Central memory CD8-positive, alpha-beta T cell (primary cell): ENCODE results near the gene ARL5B.
A peak's percentile ranks its signal among the peaks of the same experiment; 100 is the strongest.
"Not testable (repeated sequence)": the region's sequence is repeated elsewhere in the genome, so short reads cannot be mapped to it uniquely, and the experiment has no call there.

Source experiments
- ATAC-seq: fragments of 150-1000 bp; cut with Tn5 transposase; replicated peaks from 2 replicates; pipeline ENCODE4 v1.10.0; 2022; ENCODE audit warnings: mild to moderate bottlenecking, moderate FRiP score, moderate number of reproducible peaks; ENCODE audit not compliant: poor library complexity, severe bottlenecking; ENCODE audit errors: extremely low read depth
- DNase-seq, 2 donors: peaks; one replicate each; pipeline ENCODE4 v3.0.0; 2021; ENCODE audit warnings: low spot score in 2 of 2
- H3K27ac Mint-ChIP-seq: one replicate; pipeline ENCODE4 v1.8.0; 2022; ENCODE audit warnings: low read depth, mild to moderate bottlenecking, moderate library complexity, mixed read lengths
- H3K27me3 Mint-ChIP-seq: one replicate; pipeline ENCODE4 v1.8.0; 2022; ENCODE audit warnings: mixed read lengths
- H3K36me3 Mint-ChIP-seq: one replicate; pipeline ENCODE4 v1.8.0; 2022; ENCODE audit warnings: mild to moderate bottlenecking, moderate library complexity, mixed read lengths; ENCODE audit not compliant: insufficient read depth
- H3K4me1 Mint-ChIP-seq: one replicate; pipeline ENCODE4 v1.8.0; 2022; ENCODE audit warnings: mixed read lengths
- H3K4me3 Mint-ChIP-seq: one replicate; pipeline ENCODE4 v1.8.0; 2022; ENCODE audit warnings: mild to moderate bottlenecking, moderate library complexity, mixed read lengths
- H3K9me3 Mint-ChIP-seq: one replicate; pipeline ENCODE4 v1.8.0; 2022; ENCODE audit warnings: mixed read lengths

The ARL5B gene

GRCh38 chr10:18659125-18659818 lies at the start of gene ARL5B:
ARL5B (plus strand) TSS chr10:18659431; CDS start chr10:18659638, 207 bp downstream.
- peak within 1 kb of the TSS; percentile 92 for H3K4me3 Mint-ChIP-seq
- DNase-seq (peak; percentile 85 to 89), ATAC-seq (peak; percentile 96)
- peaks cover 41% of the 10 kb centered on the region for H3K4me1 Mint-ChIP-seq
- peaks cover 14% of the 10 kb centered on the region for H3K36me3 Mint-ChIP-seq
- H3K27me3 Mint-ChIP-seq = no peaks in the 10 kb centered on the region
- no peaks in the 10 kb centered on the region for H3K9me3 Mint-ChIP-seq
- peak within 1 kb of the TSS; percentile 95 for H3K27ac Mint-ChIP-seq

- no peak overlapping the region for H3K27ac Mint-ChIP-seq
- peaks cover 20% of the 10 kb centered on the region for H3K36me3 Mint-ChIP-seq
- no peak overlapping the region for H3K4me3 Mint-ChIP-seq
- H3K27me3 Mint-ChIP-seq = no peaks in the 10 kb centered on the region
- H3K9me3 Mint-ChIP-seq = no peaks in the 10 kb centered on the region
- no peaks in the 10 kb centered on the region for H3K4me1 Mint-ChIP-seq
- DNase-seq (no peak), ATAC-seq (no peak)
Observed at GRCh38 chr10:18610517-18610916, 48.7 kb upstream of the ARL5B start.

- H3K36me3 Mint-ChIP-seq = peaks cover 20% of the 10 kb centered on the region
- no peaks in the 10 kb centered on the region for H3K9me3 Mint-ChIP-seq
- ATAC-seq = no peak
Observed at GRCh38 chr10:18611168-18611567, 48.1 kb upstream of the ARL5B start.

GRCh38 chr10:18615618-18616017 lies 43.6 kb upstream of the ARL5B start:
- no peaks in the 10 kb centered on the region for H3K27me3 Mint-ChIP-seq
- no peaks in the 10 kb centered on the region for H3K4me1 Mint-ChIP-seq
- peaks cover 15% of the 10 kb centered on the region for H3K36me3 Mint-ChIP-seq
- ATAC-seq = no peak
- no peak overlapping the region for H3K27ac Mint-ChIP-seq
- DNase-seq = no peak
- no peak overlapping the region for H3K4me3 Mint-ChIP-seq
- no peaks in the 10 kb centered on the region for H3K9me3 Mint-ChIP-seq

More at GRCh38 chr10:18611168-18611567, 48.1 kb upstream of the ARL5B start:
- no peak for DNase-seq
- Mint-ChIP-seq H3K27ac (no peak overlapping the region), H3K4me3 (no peak overlapping the region), H3K27me3 (no peaks in the 10 kb centered on the region), H3K4me1 (no peaks in the 10 kb centered on the region)

GRCh38 chr10:18616337-18616736 lies 42.9 kb upstream of the ARL5B start:
- H3K27me3 Mint-ChIP-seq = no peaks in the 10 kb centered on the region

GRCh38 chr10:18619016-18619415 lies 40.2 kb upstream of the ARL5B start:
- H3K9me3 Mint-ChIP-seq = no peaks in the 10 kb centered on the region
- no peak overlapping the region for H3K27ac Mint-ChIP-seq
- DNase-seq (no peak), ATAC-seq (no peak)
- H3K36me3 Mint-ChIP-seq = peaks cover 12% of the 10 kb centered on the region
- no peaks in the 10 kb centered on the region for H3K27me3 Mint-ChIP-seq
- H3K4me1 Mint-ChIP-seq = no peaks in the 10 kb centered on the region
- no peak overlapping the region for H3K4me3 Mint-ChIP-seq

More at GRCh38 chr10:18616337-18616736, 42.9 kb upstream of the ARL5B start:
- H3K36me3 Mint-ChIP-seq = peaks cover 16% of the 10 kb centered on the region
- ATAC-seq = no peak
- no peaks in the 10 kb centered on the region for H3K4me1 Mint-ChIP-seq
- H3K9me3 Mint-ChIP-seq = no peaks in the 10 kb centered on the region
- H3K27ac Mint-ChIP-seq = no peak overlapping the region
- no peak for DNase-seq
- H3K4me3 Mint-ChIP-seq = no peak overlapping the region

GRCh38 chr10:18620856-18621255 lies 38.4 kb upstream of the ARL5B start:
- Mint-ChIP-seq H3K36me3 (peaks cover 11% of the 10 kb centered on the region), H3K4me3 (no peak overlapping the region), H3K27ac (no peak overlapping the region), H3K4me1 (no peaks in the 10 kb centered on the region), H3K27me3 (no peaks in the 10 kb centered on the region), H3K9me3 (no peaks in the 10 kb centered on the region)
- no peak for DNase-seq
- no peak for ATAC-seq

- H3K4me3 Mint-ChIP-seq, H3K27me3 Mint-ChIP-seq, DNase-seq, H3K9me3 Mint-ChIP-seq, ATAC-seq: not testable (repeated sequence)
- Mint-ChIP-seq H3K36me3 (peaks cover 10% of the 10 kb centered on the region), H3K4me1 (peaks cover 15% of the 10 kb centered on the region), H3K27ac (peak overlapping the region; percentile 82)
Observed at GRCh38 chr10:18623671-18624070, 35.6 kb upstream of the ARL5B start.

GRCh38 chr10:18625886-18626285 lies 33.3 kb upstream of the ARL5B start:
- no peak for DNase-seq
- Mint-ChIP-seq H3K9me3 (no peaks in the 10 kb centered on the region), H3K27me3 (no peaks in the 10 kb centered on the region), H3K36me3 (peaks cover 8% of the 10 kb centered on the region), H3K4me1 (peaks cover 16% of the 10 kb centered on the region), H3K27ac (no peak overlapping the region), H3K4me3 (peak overlapping the region; percentile 17)
- no peak for ATAC-seq

GRCh38 chr10:18627452-18628018 lies 31.7 kb upstream of the ARL5B start:
- H3K9me3 Mint-ChIP-seq, H3K36me3 Mint-ChIP-seq, H3K27me3 Mint-ChIP-seq, ATAC-seq: not testable (repeated sequence)
- peak overlapping the region; percentile 91 for H3K27ac Mint-ChIP-seq
- H3K4me1 Mint-ChIP-seq = peaks cover 16% of the 10 kb centered on the region
- H3K4me3 Mint-ChIP-seq = peak overlapping the region; percentile 76
- peak; percentile 35 to 41 for DNase-seq

GRCh38 chr10:18632500-18632899 lies 26.7 kb upstream of the ARL5B start:
- H3K27me3 Mint-ChIP-seq, H3K36me3 Mint-ChIP-seq, H3K4me3 Mint-ChIP-seq, DNase-seq, H3K9me3 Mint-ChIP-seq, ATAC-seq, H3K27ac Mint-ChIP-seq, H3K4me1 Mint-ChIP-seq: not testable (repeated sequence)

GRCh38 chr10:18635995-18636394 lies 23.2 kb upstream of the ARL5B start:
- ATAC-seq = no peak
- H3K27me3 Mint-ChIP-seq = no peaks in the 10 kb centered on the region
- peaks cover 14% of the 10 kb centered on the region for H3K36me3 Mint-ChIP-seq
- no peak overlapping the region for H3K27ac Mint-ChIP-seq
- DNase-seq = no peak
- no peaks in the 10 kb centered on the region for H3K9me3 Mint-ChIP-seq
- no peak overlapping the region for H3K4me3 Mint-ChIP-seq
- no peaks in the 10 kb centered on the region for H3K4me1 Mint-ChIP-seq

- DNase-seq, ATAC-seq, H3K4me1 Mint-ChIP-seq, H3K9me3 Mint-ChIP-seq, H3K27me3 Mint-ChIP-seq, H3K4me3 Mint-ChIP-seq, H3K27ac Mint-ChIP-seq: not testable (repeated sequence)
- H3K36me3 Mint-ChIP-seq = peaks cover 16% of the 10 kb centered on the region
Observed at GRCh38 chr10:18637400-18637799, 21.8 kb upstream of the ARL5B start.
